ENCODE data around the gene ARHGEF19. TPM values are rescaled to one million over a fixed set of nuclear protein-coding genes. Genes with fewer than 3 reads are reported as not detected.

Gene ARHGEF19
- total and polyA plus RNA-seq, 9 of the 15 experiments (the other 6 are each of a cell fraction or from before 2014, with no cell fraction given), result 0.73 to 21.0 (median 5.2) TPM

DNA sequence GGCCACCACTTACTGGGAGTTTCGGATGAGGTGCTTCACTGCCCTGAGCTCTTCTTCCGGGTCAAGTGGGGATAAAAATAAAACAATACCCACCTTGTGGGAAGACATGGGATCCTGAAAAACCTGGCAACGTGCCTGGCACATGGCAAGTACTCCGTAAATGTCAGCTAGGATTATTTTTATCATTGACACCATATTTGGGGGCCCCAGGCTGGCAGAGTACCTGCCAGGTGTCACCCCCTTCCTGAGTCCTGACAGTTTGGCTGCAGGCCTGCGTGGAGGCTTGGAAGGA is 47.4 kb downstream of the ARHGEF19 start:
- TF ChIP-seq, protein P1, sequence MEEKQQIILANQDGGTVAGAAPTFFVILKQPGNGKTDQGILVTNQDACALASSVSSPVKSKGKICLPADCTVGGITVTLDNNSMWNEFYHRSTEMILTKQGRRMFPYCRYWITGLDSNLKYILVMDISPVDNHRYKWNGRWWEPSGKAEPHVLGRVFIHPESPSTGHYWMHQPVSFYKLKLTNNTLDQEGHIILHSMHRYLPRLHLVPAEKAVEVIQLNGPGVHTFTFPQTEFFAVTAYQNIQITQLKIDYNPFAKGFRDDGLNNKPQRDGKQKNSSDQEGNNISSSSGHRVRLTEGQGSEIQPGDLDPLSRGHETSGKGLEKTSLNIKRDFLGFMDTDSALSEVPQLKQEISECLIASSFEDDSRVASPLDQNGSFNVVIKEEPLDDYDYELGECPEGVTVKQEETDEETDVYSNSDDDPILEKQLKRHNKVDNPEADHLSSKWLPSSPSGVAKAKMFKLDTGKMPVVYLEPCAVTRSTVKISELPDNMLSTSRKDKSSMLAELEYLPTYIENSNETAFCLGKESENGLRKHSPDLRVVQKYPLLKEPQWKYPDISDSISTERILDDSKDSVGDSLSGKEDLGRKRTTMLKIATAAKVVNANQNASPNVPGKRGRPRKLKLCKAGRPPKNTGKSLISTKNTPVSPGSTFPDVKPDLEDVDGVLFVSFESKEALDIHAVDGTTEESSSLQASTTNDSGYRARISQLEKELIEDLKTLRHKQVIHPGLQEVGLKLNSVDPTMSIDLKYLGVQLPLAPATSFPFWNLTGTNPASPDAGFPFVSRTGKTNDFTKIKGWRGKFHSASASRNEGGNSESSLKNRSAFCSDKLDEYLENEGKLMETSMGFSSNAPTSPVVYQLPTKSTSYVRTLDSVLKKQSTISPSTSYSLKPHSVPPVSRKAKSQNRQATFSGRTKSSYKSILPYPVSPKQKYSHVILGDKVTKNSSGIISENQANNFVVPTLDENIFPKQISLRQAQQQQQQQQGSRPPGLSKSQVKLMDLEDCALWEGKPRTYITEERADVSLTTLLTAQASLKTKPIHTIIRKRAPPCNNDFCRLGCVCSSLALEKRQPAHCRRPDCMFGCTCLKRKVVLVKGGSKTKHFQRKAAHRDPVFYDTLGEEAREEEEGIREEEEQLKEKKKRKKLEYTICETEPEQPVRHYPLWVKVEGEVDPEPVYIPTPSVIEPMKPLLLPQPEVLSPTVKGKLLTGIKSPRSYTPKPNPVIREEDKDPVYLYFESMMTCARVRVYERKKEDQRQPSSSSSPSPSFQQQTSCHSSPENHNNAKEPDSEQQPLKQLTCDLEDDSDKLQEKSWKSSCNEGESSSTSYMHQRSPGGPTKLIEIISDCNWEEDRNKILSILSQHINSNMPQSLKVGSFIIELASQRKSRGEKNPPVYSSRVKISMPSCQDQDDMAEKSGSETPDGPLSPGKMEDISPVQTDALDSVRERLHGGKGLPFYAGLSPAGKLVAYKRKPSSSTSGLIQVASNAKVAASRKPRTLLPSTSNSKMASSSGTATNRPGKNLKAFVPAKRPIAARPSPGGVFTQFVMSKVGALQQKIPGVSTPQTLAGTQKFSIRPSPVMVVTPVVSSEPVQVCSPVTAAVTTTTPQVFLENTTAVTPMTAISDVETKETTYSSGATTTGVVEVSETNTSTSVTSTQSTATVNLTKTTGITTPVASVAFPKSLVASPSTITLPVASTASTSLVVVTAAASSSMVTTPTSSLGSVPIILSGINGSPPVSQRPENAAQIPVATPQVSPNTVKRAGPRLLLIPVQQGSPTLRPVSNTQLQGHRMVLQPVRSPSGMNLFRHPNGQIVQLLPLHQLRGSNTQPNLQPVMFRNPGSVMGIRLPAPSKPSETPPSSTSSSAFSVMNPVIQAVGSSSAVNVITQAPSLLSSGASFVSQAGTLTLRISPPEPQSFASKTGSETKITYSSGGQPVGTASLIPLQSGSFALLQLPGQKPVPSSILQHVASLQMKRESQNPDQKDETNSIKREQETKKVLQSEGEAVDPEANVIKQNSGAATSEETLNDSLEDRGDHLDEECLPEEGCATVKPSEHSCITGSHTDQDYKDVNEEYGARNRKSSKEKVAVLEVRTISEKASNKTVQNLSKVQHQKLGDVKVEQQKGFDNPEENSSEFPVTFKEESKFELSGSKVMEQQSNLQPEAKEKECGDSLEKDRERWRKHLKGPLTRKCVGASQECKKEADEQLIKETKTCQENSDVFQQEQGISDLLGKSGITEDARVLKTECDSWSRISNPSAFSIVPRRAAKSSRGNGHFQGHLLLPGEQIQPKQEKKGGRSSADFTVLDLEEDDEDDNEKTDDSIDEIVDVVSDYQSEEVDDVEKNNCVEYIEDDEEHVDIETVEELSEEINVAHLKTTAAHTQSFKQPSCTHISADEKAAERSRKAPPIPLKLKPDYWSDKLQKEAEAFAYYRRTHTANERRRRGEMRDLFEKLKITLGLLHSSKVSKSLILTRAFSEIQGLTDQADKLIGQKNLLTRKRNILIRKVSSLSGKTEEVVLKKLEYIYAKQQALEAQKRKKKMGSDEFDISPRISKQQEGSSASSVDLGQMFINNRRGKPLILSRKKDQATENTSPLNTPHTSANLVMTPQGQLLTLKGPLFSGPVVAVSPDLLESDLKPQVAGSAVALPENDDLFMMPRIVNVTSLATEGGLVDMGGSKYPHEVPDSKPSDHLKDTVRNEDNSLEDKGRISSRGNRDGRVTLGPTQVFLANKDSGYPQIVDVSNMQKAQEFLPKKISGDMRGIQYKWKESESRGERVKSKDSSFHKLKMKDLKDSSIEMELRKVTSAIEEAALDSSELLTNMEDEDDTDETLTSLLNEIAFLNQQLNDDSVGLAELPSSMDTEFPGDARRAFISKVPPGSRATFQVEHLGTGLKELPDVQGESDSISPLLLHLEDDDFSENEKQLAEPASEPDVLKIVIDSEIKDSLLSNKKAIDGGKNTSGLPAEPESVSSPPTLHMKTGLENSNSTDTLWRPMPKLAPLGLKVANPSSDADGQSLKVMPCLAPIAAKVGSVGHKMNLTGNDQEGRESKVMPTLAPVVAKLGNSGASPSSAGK (IDR thresholded peaks at IDR 0.05), result 0 out of 2 replicates have a peak, but pooled peaks have one; percentile 18
- no peak for TF ChIP-seq OTX1 (CRISPR knock-in tag; IDR thresholded peaks at IDR 0.05)
- no peak overlapping the region for H3K4me3 ChIP-seq

More for the DNA sequence above, 47.4 kb downstream of the ARHGEF19 start:
- H3K9ac ChIP-seq (ENCODE audit: insufficient read depth in 1 of 2, low read depth in 2 of 2, low read length in 2 of 2), result peak overlapping the region; percentile 35 to 75; a peak in 3 of 4 replicates
- in situ Hi-C loops (cut with MboI), result no loop called here
- H3K27me3 ChIP-seq (ENCODE audit: control insufficient read depth in 2 of 2, insufficient read depth in 2 of 2, low read length in 2 of 2), result no peaks in the 10 kb centered on the region
- intact Hi-C loops (cut with micrococcal nuclease), result no loop called here
- FAIRE-seq, result no peak
- CTCF ChIA-PET (ENCODE audit: low intra/inter-chr PET ratio), result no interaction called here
- H3K36me3 ChIP-seq (ENCODE audit: control insufficient read depth, insufficient read depth, low read length), result no peaks in the 10 kb centered on the region
- peaks cover 31 to 49% of the 10 kb centered on the region in 2 experiments for H3K4me1 ChIP-seq (replicated peaks in 1 of 2; ENCODE audit: control insufficient read depth in 2 of 2, insufficient read depth in 2 of 2, low read length in 2 of 2)
- H4K20me1 ChIP-seq (replicated peaks; ENCODE audit: control insufficient read depth, insufficient read depth, low read length), result no peaks in the 10 kb centered on the region
- WGBS (ENCODE audit: insufficient coverage, low coverage, missing lambda C conversion rate), result 52% methylated on average over 5 of the region's 5 CpGs
- H3K9me1 ChIP-seq (ENCODE audit: control insufficient read depth, insufficient read depth, low read length), result no peaks in the 10 kb centered on the region
- ATAC-seq, result no peak
- H3K9me3 ChIP-seq (replicated peaks; ENCODE audit: control insufficient read depth, insufficient read depth, low read depth, low read length), result no peaks in the 10 kb centered on the region
- BruUV-seq (replicated peaks), result no TSS peak
- no peak overlapping the region for H3K4me2 ChIP-seq (ENCODE audit: insufficient read depth, low read length)
- H2AFZ ChIP-seq (ENCODE audit: low read depth, low read length), result 0 out of 2 replicates have a peak overlapping the region, but pooled peaks have one; percentile 50
- POLR2A ChIA-PET, result interaction anchor here (1.2 to 5.5 kb wide), 3 partner anchors 14 to 24 kb away, joined by 4 to 38 read pairs (median 20); no protein-coding TSS in a partner anchor
- no peaks in the 10 kb centered on the region for H3K79me2 ChIP-seq (ENCODE audit: control insufficient read depth, insufficient read depth, low read length)
- no peak for DNase-seq (ENCODE audit: extremely low read depth in 1 of 4, low spot score in 3 of 4)
- peak overlapping the region; percentile 77; the same call in 1 of the 3 replicates for H3K27ac ChIP-seq (ENCODE audit: extremely low read depth, low read depth, low read length)

All from K562 (cell line).